Measurements from ENCODE around the gene SFXN5.

SFXN5 gene

GRCh38 chr2:72943540-72944395 lies 127.7 kb downstream of the SFXN5 start:
- H3K4me3 ChIP-seq (ENCODE audit: low read depth, low read length) = no peak overlapping the region
- no peak for DNase-seq (ENCODE audit: low read depth)
- TF ChIP-seq CTCF (IDR thresholded peaks at IDR 0.05; ENCODE audit: low read depth, low read length, missing control alignments) = no peak

- H3K4me3 ChIP-seq (ENCODE audit: low read depth, low read length) = no peak overlapping the region
- TF ChIP-seq CTCF (IDR thresholded peaks at IDR 0.05; ENCODE audit: low read depth, low read length, missing control alignments) = no peak
- no peak for DNase-seq (ENCODE audit: low read depth)
Observed at GRCh38 chr2:72942881-72943418, 128.6 kb downstream of the SFXN5 start.

GRCh38 chr2:72942293-72942692 lies 129.2 kb downstream of the SFXN5 start:
- no peak for TF ChIP-seq CTCF (IDR thresholded peaks at IDR 0.05; ENCODE audit: low read depth, low read length, missing control alignments)
- H3K4me3 ChIP-seq (ENCODE audit: low read depth, low read length) = no peak overlapping the region
- DNase-seq (ENCODE audit: low read depth) = no peak

GRCh38 chr2:72940786-72941185 lies 130.7 kb downstream of the SFXN5 start:
- no peak for TF ChIP-seq CTCF (IDR thresholded peaks at IDR 0.05; ENCODE audit: low read depth, low read length, missing control alignments)
- no peak overlapping the region for H3K4me3 ChIP-seq (ENCODE audit: low read depth, low read length)
- DNase-seq (ENCODE audit: low read depth) = no peak

GRCh38 chr2:72940361-72940760 lies 131.2 kb downstream of the SFXN5 start:
- DNase-seq (ENCODE audit: low read depth) = no peak
- H3K4me3 ChIP-seq (ENCODE audit: low read depth, low read length) = no peak overlapping the region
- no peak for TF ChIP-seq CTCF (IDR thresholded peaks at IDR 0.05; ENCODE audit: low read depth, low read length, missing control alignments)

GRCh38 chr2:72938455-72938854 lies 133.1 kb downstream of the SFXN5 start:
- no peak overlapping the region for H3K4me3 ChIP-seq (ENCODE audit: low read depth, low read length)
- no peak for TF ChIP-seq CTCF (IDR thresholded peaks at IDR 0.05; ENCODE audit: low read depth, low read length, missing control alignments)
- no peak for DNase-seq (ENCODE audit: low read depth)

- TF ChIP-seq CTCF (IDR thresholded peaks at IDR 0.05; ENCODE audit: low read depth, low read length, missing control alignments) = no peak
- no peak overlapping the region for H3K4me3 ChIP-seq (ENCODE audit: low read depth, low read length)
- no peak for DNase-seq (ENCODE audit: low read depth)
Observed at GRCh38 chr2:72937356-72937669, 134.2 kb downstream of the SFXN5 start.

Data from GM12864 (cell line).